Fibroblast of peridontal ligament (primary cell): ENCODE measurements around the gene TMED1.
"Not testable (repeated sequence)": the region's sequence is repeated elsewhere in the genome, so short reads cannot be mapped to it uniquely, and the experiment has no call there.

ENCODE experiments used
- DNase-seq: peaks from one replicate; pipeline ENCODE4 v3.0.0-alpha.2; 2010; ENCODE audit errors: extremely low read depth

TMED1 gene

GRCh38 chr19:10862561-10863106 is 26.6 kb upstream of the TMED1 start:
- no peak for DNase-seq

- no peak for DNase-seq
Observed at GRCh38 chr19:10861103-10861651, 25.2 kb upstream of the TMED1 start.

GRCh38 chr19:10858204-10858828 is 22.3 kb upstream of the TMED1 start:
- peak; percentile 17 for DNase-seq

- DNase-seq, result not testable (repeated sequence)
Observed at GRCh38 chr19:10856899-10857298, 20.9 kb upstream of the TMED1 start.

- DNase-seq, result no peak
Observed at GRCh38 chr19:10855879-10856522, 20.0 kb upstream of the TMED1 start.

- DNase-seq, result no peak
Observed at GRCh38 chr19:10854350-10855089, 18.5 kb upstream of the TMED1 start.

GRCh38 chr19:10852941-10853340 is 16.9 kb upstream of the TMED1 start:
- DNase-seq, result no peak

- DNase-seq, result peak; percentile 62
Observed at GRCh38 chr19:10852098-10852800, 16.2 kb upstream of the TMED1 start.

GRCh38 chr19:10850631-10851030 is 14.6 kb upstream of the TMED1 start:
- DNase-seq, result no peak

GRCh38 chr19:10848230-10848856 is 12.3 kb upstream of the TMED1 start, which contains the start of gene C19orf38:
TSS of gene C19orf38 (plus strand) at chr19:10848415. CDS start at chr19:10848509, 94 bp downstream.
- no peak for DNase-seq

GRCh38 chr19:10846500-10847202 is 10.6 kb upstream of the TMED1 start:
- no peak for DNase-seq

- DNase-seq, result no peak
Observed at GRCh38 chr19:10842788-10843187, 6.8 kb upstream of the TMED1 start.

GRCh38 chr19:10839114-10840050 is 3.4 kb upstream of the TMED1 start:
- no peak for DNase-seq

GRCh38 chr19:10838377-10838776 is 2.4 kb upstream of the TMED1 start:
- no peak for DNase-seq

- DNase-seq, result not testable (repeated sequence)
Observed at GRCh38 chr19:10837649-10838048, 1.6 kb upstream of the TMED1 start.

- DNase-seq, result no peak
Observed at GRCh38 chr19:10836479-10837330, 693 bp upstream of the TMED1 start.

GRCh38 chr19:10835089-10835753 is 791 bp downstream of the TMED1 start:
- DNase-seq, result no peak

GRCh38 chr19:10832939-10833296 is 3.1 kb downstream of the TMED1 start:
- no peak for DNase-seq
